ENCODE measurements around the gene PGM1. TPM values are rescaled to one million over a fixed set of nuclear protein-coding genes. Genes with fewer than 3 reads are reported as not detected.

Gene PGM1
- total RNA-seq, 1 experiment from 2014 or later: 54.6 TPM

- H3K9me2 ChIP-seq (ENCODE audit: insufficient read depth): no peaks in the 10 kb centered on the region
- peak; percentile 78 for DNase-seq (ENCODE audit: low read depth, low spot score)
- peak overlapping the region; percentile 91 for H3K27ac ChIP-seq (ENCODE audit: low read depth, low read length)
- peaks cover 34 to 58% of the 10 kb centered on the region in 2 experiments for H3K4me1 ChIP-seq (ENCODE audit: control insufficient read depth in 1 of 2, insufficient read depth in 2 of 2, low read length in 2 of 2)
- no peaks in the 10 kb centered on the region for H3K27me3 ChIP-seq (ENCODE audit: insufficient read depth, low read length)
- H3K79me2 ChIP-seq (ENCODE audit: insufficient read depth, low read length): no peaks in the 10 kb centered on the region
- H3K9me3 ChIP-seq (ENCODE audit: control insufficient read depth in 1 of 2, insufficient read depth in 1 of 2, low read depth in 1 of 2, low read length in 2 of 2): peaks cover 0 to 15% of the 10 kb centered on the region in 2 experiments; a peak in 1 of 4 replicates
- ChIA-PET RAD21 (ENCODE audit: low non-redundant PET in 1 of 2, low total read pairs in 2 of 2, uncharacterized antibody in 2 of 2, unreplicated experiment in 2 of 2) (interaction anchor here (0.6 to 2.2 kb wide), 5 partner anchors 12 to 582 kb away, joined by 3 to 8 read pairs (median 3); no protein-coding TSS in a partner anchor), CTCF (interaction anchor here (0.8 to 5.3 kb wide), 6 partner anchors 12 to 584 kb away, joined by 3 to 33 read pairs (median 6); no protein-coding TSS in a partner anchor), POLR2A (interaction anchor here (0.9 to 2.1 kb wide), 7 partner anchors 9 to 520 kb away, joined by 3 to 12 read pairs (median 3); no protein-coding TSS in a partner anchor)
- peak; percentile 87 for ATAC-seq
- H3K36me3 ChIP-seq (ENCODE audit: control insufficient read depth in 1 of 2, insufficient read depth in 2 of 2, low read length in 2 of 2): peaks cover 0 to 9% of the 10 kb centered on the region in 2 experiments; a peak in 1 of 4 replicates
- intact Hi-C loops (cut with micrococcal nuclease): no loop called here
- H3K4me2 ChIP-seq (ENCODE audit: low read length): peak overlapping the region; percentile 68
- H2AFZ ChIP-seq (ENCODE audit: low read depth, low read length, poor library complexity, severe bottlenecking): peak overlapping the region; percentile 8
- H3K4me3 ChIP-seq (replicated peaks in 1 of 2; ENCODE audit: low read depth in 1 of 2, low read length in 2 of 2): peak overlapping the region; percentile 2 to 41
- peak overlapping the region; percentile 61 for H3K9ac ChIP-seq (ENCODE audit: low read length)
- BruUV-seq (replicated peaks): no TSS peak
- H4K20me1 ChIP-seq (ENCODE audit: insufficient read depth): no peaks in the 10 kb centered on the region
- TF ChIP-seq POLR2AphosphoS5 (IDR thresholded peaks at IDR 0.05; ENCODE audit: low read depth, low read length): peak; percentile 28; the same call in 1 of the 2 replicates
- peak; percentile 68 for TF ChIP-seq EGR1 (IDR thresholded peaks at IDR 0.05; ENCODE audit: low read depth)
- no peak for TF ChIP-seq ATF3 (IDR thresholded peaks at IDR 0.05)
- TF ChIP-seq YY1 (IDR thresholded peaks at IDR 0.05; ENCODE audit: extremely low read depth, insufficient replicate concordance, low read depth, low read length): peak; percentile 45
- TF ChIP-seq POLR2A (IDR thresholded peaks at IDR 0.05; ENCODE audit: borderline replicate concordance, extremely low read depth, insufficient read depth, insufficient read length): no peak
- TF ChIP-seq JUND (IDR thresholded peaks at IDR 0.05): peak; percentile 81
- TF ChIP-seq EZH2phosphoT487 (IDR thresholded peaks at IDR 0.05; ENCODE audit: borderline replicate concordance): no peak
- no peak for TF ChIP-seq SRF (IDR thresholded peaks at IDR 0.05; ENCODE audit: low read depth)
- peak; percentile 94 for TF ChIP-seq CBX3 (IDR thresholded peaks at IDR 0.05; ENCODE audit: low read depth)
- no peak for TF ChIP-seq EZH2 (IDR thresholded peaks at IDR 0.05)
- TF ChIP-seq ZFX (IDR thresholded peaks at IDR 0.05): peak; percentile 45; the same call in 1 of the 2 replicates
- no peak for TF ChIP-seq CTCF (IDR thresholded peaks at IDR 0.05 in 2 of 3, conservative IDR thresholded peaks at IDR 0.05 in 1 of 3; ENCODE audit: borderline replicate concordance in 1 of 3, insufficient read depth in 1 of 3, low read depth in 2 of 3, low read length in 2 of 3)
- TF ChIP-seq SIN3A (IDR thresholded peaks at IDR 0.05; ENCODE audit: low read depth): peak; percentile 68
- TF ChIP-seq ZBTB33 (IDR thresholded peaks at IDR 0.05; ENCODE audit: extremely low read depth, insufficient replicate concordance, low read length): no peak
- TF ChIP-seq FOSL1 (IDR thresholded peaks at IDR 0.05; ENCODE audit: low read depth): peak; percentile 66
- no peak for TF ChIP-seq ELF1 (IDR thresholded peaks at IDR 0.05; ENCODE audit: borderline replicate concordance, low read depth)
- no peak for TF ChIP-seq ZNF274 (IDR thresholded peaks at IDR 0.05; ENCODE audit: low read depth, low read length)
- TF ChIP-seq TCF7L2 (IDR thresholded peaks at IDR 0.05; ENCODE audit: borderline replicate concordance, extremely low read depth, insufficient read depth, insufficient read length): peak; percentile 87
These were observed 69.0 kb downstream of the PGM1 start for GRCh38 chr1:63662056-63662836.

All from HCT116 (cell line).